ENCODE results near the gene LIN9. TPM values are rescaled to one million over a fixed set of nuclear protein-coding genes. Genes with fewer than 3 reads are reported as not detected.

LIN9 gene
- total and polyA plus RNA-seq, 10 of the 15 experiments (the other 5 are each of a cell fraction or from before 2014, with no cell fraction given), result 5.9 to 13.5 (median 8.3) TPM

- TF ChIP-seq BMI1 (IDR thresholded peaks at IDR 0.05; ENCODE audit: borderline replicate concordance) (no peak), CBFB (IDR thresholded peaks at IDR 0.05; ENCODE audit: low read depth) (no peak), ATF3 (IDR thresholded peaks at IDR 0.05; ENCODE audit: borderline replicate concordance, extremely low read depth, low read depth, low read length) (no peak), ZNF217 (IDR thresholded peaks at IDR 0.05) (no peak), ZBTB40 (IDR thresholded peaks at IDR 0.05; ENCODE audit: borderline replicate concordance) (no peak)
Measured at GRCh38 chr1:226337276-226337875, 28.4 kb upstream of the LIN9 start (continued).

- peaks cover 2% of the 10 kb centered on the region; the same call in 1 of the 3 replicates for H3K9me3 ChIP-seq (replicated peaks; ENCODE audit: control insufficient read depth, insufficient read depth, low read length)
- ATAC-seq (no peak), FAIRE-seq (no peak), DNase-seq (ENCODE audit: low read depth, low spot score) (no peak)
- no TSS peak for BruUV-seq (replicated peaks)
- H4K20me1 ChIP-seq (ENCODE audit: control insufficient read depth, insufficient read depth), result no peaks in the 10 kb centered on the region
- H3K4me1 ChIP-seq (ENCODE audit: control insufficient read depth, insufficient read depth, low read length), result no peaks in the 10 kb centered on the region
- ChIA-PET POLR2A (no interaction called here), RAD21 (ENCODE audit: unreplicated experiment) (no interaction called here), SMC1A (ENCODE audit: uncharacterized antibody, unreplicated experiment) (interaction anchor here (0.6 kb wide), 1 partner anchor 9 kb away, joined by 3 read pairs; no protein-coding TSS in a partner anchor), CTCF (interaction anchor here (1.0 kb wide), 1 partner anchor 210 kb away, joined by 3 read pairs; no protein-coding TSS in a partner anchor)
- in situ Hi-C loops (cut with MboI), result no loop called here
- H3K4me2 ChIP-seq (ENCODE audit: control insufficient read depth, insufficient read depth), result no peak overlapping the region
- H3K27me3 ChIP-seq (replicated peaks in 1 of 2; ENCODE audit: control insufficient read depth in 2 of 2, insufficient read depth in 2 of 2, low read length in 1 of 2), result no peaks in the 10 kb centered on the region
- H3K27ac ChIP-seq (ENCODE audit: control insufficient read depth, insufficient read depth), result no peak overlapping the region
- no peak overlapping the region for H3K9ac ChIP-seq (ENCODE audit: control insufficient read depth, insufficient read depth, low read length)
- 0% methylated on average over 1 of the region's 1 CpG for WGBS (ENCODE audit: insufficient coverage, insufficient replicate concordance, low lambda C conversion rate, missing lambda C conversion rate)
- TF ChIP-seq POLR2A (IDR thresholded peaks at IDR 0.05; ENCODE audit: low read depth, low read length) (no peak), BACH1 (IDR thresholded peaks at IDR 0.05; ENCODE audit: borderline replicate concordance) (no peak), ZBTB33 (IDR thresholded peaks at IDR 0.05) (no peak), REST (IDR thresholded peaks at IDR 0.05; ENCODE audit: low read depth, low read length) (no peak)
- H3K79me2 ChIP-seq (ENCODE audit: control insufficient read depth, insufficient read depth, low read length), result no peaks in the 10 kb centered on the region
- H3K4me3 ChIP-seq, result no peak overlapping the region
- H3K36me3 ChIP-seq (ENCODE audit: control insufficient read depth in 2 of 2, insufficient read depth in 2 of 2, low read length in 1 of 2), result no peaks in the 10 kb centered on the region
- intact Hi-C loops (cut with micrococcal nuclease; ENCODE audit: unreplicated experiment), result no loop called here
- H2AFZ ChIP-seq (ENCODE audit: control insufficient read depth, low read depth, low read length), result no peak overlapping the region; the same call in 1 of the 2 replicates
Measured at GRCh38 chr1:226335661-226336060, 26.7 kb upstream of the LIN9 start.

Data from GM12878 (cell line).